Measurements from ENCODE around the gene DYNC2I2.
"Not testable (repeated sequence)": the region's sequence is repeated elsewhere in the genome, so short reads cannot be mapped to it uniquely, and the experiment has no call there.

DYNC2I2 gene

GRCh38 chr9:128685636-128686489 is 29.2 kb upstream of the DYNC2I2 start:
- DNase-seq (ENCODE audit: low read depth in 2 of 2): peak in 1 of 2 donors; percentile 7

- DNase-seq (ENCODE audit: low read depth in 2 of 2): peak; percentile 65 to 79
Measured at GRCh38 chr9:128684325-128685199, 27.9 kb upstream of the DYNC2I2 start.

GRCh38 chr9:128684065-128684324 is 27.3 kb upstream of the DYNC2I2 start:
- DNase-seq (ENCODE audit: low read depth in 2 of 2): no peak

- DNase-seq (ENCODE audit: low read depth in 2 of 2): peak; percentile 16 to 32
Measured at GRCh38 chr9:128683340-128684064, 26.9 kb upstream of the DYNC2I2 start.

- no peak for DNase-seq (ENCODE audit: low read depth in 2 of 2)
Measured at GRCh38 chr9:128677794-128678193, 21.1 kb upstream of the DYNC2I2 start.

GRCh38 chr9:128675382-128675781 is 18.7 kb upstream of the DYNC2I2 start:
- no peak for DNase-seq (ENCODE audit: low read depth in 2 of 2)

GRCh38 chr9:128669786-128670185 is 13.1 kb upstream of the DYNC2I2 start:
- no peak for DNase-seq (ENCODE audit: low read depth in 2 of 2)

- not testable (repeated sequence) for DNase-seq (ENCODE audit: low read depth in 2 of 2)
Measured at GRCh38 chr9:128666481-128666941, 9.9 kb upstream of the DYNC2I2 start.

GRCh38 chr9:128657796-128658195 is 1.1 kb upstream of the DYNC2I2 start:
- DNase-seq (ENCODE audit: low read depth in 2 of 2): no peak

GRCh38 chr9:128657344-128657704 is 677 bp upstream of the DYNC2I2 start:
- no peak for DNase-seq (ENCODE audit: low read depth in 2 of 2)

GRCh38 chr9:128654481-128654880 is 2.2 kb downstream of the DYNC2I2 start:
- no peak for DNase-seq (ENCODE audit: low read depth in 2 of 2)

- DNase-seq (ENCODE audit: low read depth in 2 of 2): no peak
Measured at GRCh38 chr9:128653908-128654307, 2.7 kb downstream of the DYNC2I2 start.

- DNase-seq (ENCODE audit: low read depth in 2 of 2): no peak
Measured at GRCh38 chr9:128651798-128652197, 4.8 kb downstream of the DYNC2I2 start.

GRCh38 chr9:128648206-128648605 is 8.4 kb downstream of the DYNC2I2 start:
- peak; percentile 58 to 62 for DNase-seq (ENCODE audit: low read depth in 2 of 2)

GRCh38 chr9:128643519-128644300 is 12.9 kb downstream of the DYNC2I2 start:
- no peak for DNase-seq (ENCODE audit: low read depth in 2 of 2)

GRCh38 chr9:128642675-128643245 is 13.9 kb downstream of the DYNC2I2 start:
- DNase-seq (ENCODE audit: low read depth in 2 of 2): no peak

- no peak for DNase-seq (ENCODE audit: low read depth in 2 of 2)
Measured at GRCh38 chr9:128640603-128641002, 16.0 kb downstream of the DYNC2I2 start.

GRCh38 chr9:128638580-128638979 is 18.1 kb downstream of the DYNC2I2 start:
- DNase-seq (ENCODE audit: low read depth in 2 of 2): no peak

GRCh38 chr9:128637656-128638055 is 19.0 kb downstream of the DYNC2I2 start:
- no peak for DNase-seq (ENCODE audit: low read depth in 2 of 2)

GRCh38 chr9:128636556-128637530 is 19.8 kb downstream of the DYNC2I2 start:
- DNase-seq (ENCODE audit: low read depth in 2 of 2): no peak
